Activated naive CD4-positive, alpha-beta T cell treated with anti-CD3 and anti-CD28 coated beads for 36 hours (primary cell): Measurements from ENCODE around the gene CDH3. TPM values are rescaled to one million over a fixed set of nuclear protein-coding genes. Genes with fewer than 3 reads are reported as not detected.

Experiments used
- CTCF ChIA-PET: fragments of 350-600 bp; sonication (Branson Sonifier 250); formaldehyde crosslinking; loops from one replicate; lab custom pipeline; 2021; ENCODE audit warnings: antibody characterized with exemption; lab: Charles Lee
- DNase-seq: peaks from one replicate; pipeline ENCODE4 v3.0.0-alpha.2; 2020
- H3K27ac Mint-ChIP-seq: one replicate; pipeline ENCODE4 v1.8.0; 2021; ENCODE audit warnings: mild to moderate bottlenecking, mixed read lengths
- H3K27me3 Mint-ChIP-seq: one replicate; pipeline ENCODE4 v1.8.0; 2021; ENCODE audit warnings: low read depth, mixed read lengths
- H3K36me3 Mint-ChIP-seq: one replicate; pipeline ENCODE4 v1.8.0; 2021; ENCODE audit warnings: low read depth, mixed read lengths
- H3K4me1 Mint-ChIP-seq: one replicate; pipeline ENCODE4 v1.8.0; 2021; ENCODE audit warnings: low read depth, mixed read lengths
- H3K4me3 Mint-ChIP-seq: one replicate; pipeline ENCODE4 v1.8.0; 2021; ENCODE audit warnings: mild to moderate bottlenecking, moderate library complexity, mixed read lengths
- H3K9me3 Mint-ChIP-seq: one replicate; pipeline ENCODE4 v1.8.0; 2021; ENCODE audit warnings: mixed read lengths
- intact Hi-C: fragments of 100-400 bp; cut with micrococcal nuclease; formaldehyde crosslinking; loops from one replicate; pipeline ENCODE4 v1.15.1; 2023
- total RNA-seq, 2 experiments: library from RNA; stranded (reverse); gene quantifications; one replicate each; pipeline ENCODE4 v1.2.3, GENCODE V29; 2021

CDH3 gene
- 10 to 100 TPM; 20.1 to 23.3 TPM for total RNA-seq

- intact Hi-C loops: loop anchor here (5.0 to 10.0 kb wide), 2 partner anchors 112 to 560 kb away; partner anchors contain the start of gene NFATC3
- H3K4me3 Mint-ChIP-seq: peak within 1 kb of the TSS; percentile 69
- H3K27me3 Mint-ChIP-seq: peaks cover 66% of the 10 kb centered on the region
- CTCF ChIA-PET: interaction anchor here (1.5 kb wide), 1 partner anchor 24 kb away, joined by 3 read pairs; no protein-coding TSS in a partner anchor
- H3K9me3 Mint-ChIP-seq: no peaks in the 10 kb centered on the region
- no peak within 1 kb of the TSS for H3K27ac Mint-ChIP-seq
- H3K4me1 Mint-ChIP-seq: peaks cover 31% of the 10 kb centered on the region
- H3K36me3 Mint-ChIP-seq: no peaks in the 10 kb centered on the region
- peak; percentile 46 for DNase-seq
Observed at GRCh38 chr16:68644715-68645493, at the start of gene CDH3. Gene CDH3 (plus strand): TSS chr16:68645310. CDS start chr16:68645380, 70 bp downstream.

- Mint-ChIP-seq H3K4me1 (no peaks in the 10 kb centered on the region), H3K27me3 (no peaks in the 10 kb centered on the region), H3K27ac (no peak overlapping the region), H3K4me3 (no peak overlapping the region), H3K9me3 (peaks cover 7% of the 10 kb centered on the region), H3K36me3 (no peaks in the 10 kb centered on the region)
- DNase-seq: no peak
- intact Hi-C loops: no loop called here
- CTCF ChIA-PET: no interaction called here
Observed at GRCh38 chr16:68596266-68596665, 48.8 kb upstream of the CDH3 start.

GRCh38 chr16:68599586-68599985, 45.5 kb upstream of the CDH3 start:
- CTCF ChIA-PET: interaction anchor here (0.6 to 1.3 kb wide), 3 partner anchors 9 to 404 kb away, joined by 3 to 5 read pairs (median 4); no protein-coding TSS in a partner anchor
- intact Hi-C loops: no loop called here
- Mint-ChIP-seq H3K9me3 (no peaks in the 10 kb centered on the region), H3K27me3 (no peaks in the 10 kb centered on the region), H3K27ac (no peak overlapping the region), H3K36me3 (no peaks in the 10 kb centered on the region), H3K4me3 (no peak overlapping the region), H3K4me1 (no peaks in the 10 kb centered on the region)
- no peak for DNase-seq

GRCh38 chr16:68605746-68606145, 39.4 kb upstream of the CDH3 start:
- no peak for DNase-seq
- no peak overlapping the region for H3K27ac Mint-ChIP-seq
- H3K4me3 Mint-ChIP-seq: no peak overlapping the region
- intact Hi-C loops: no loop called here
- no peaks in the 10 kb centered on the region for H3K4me1 Mint-ChIP-seq
- H3K27me3 Mint-ChIP-seq: no peaks in the 10 kb centered on the region
- no peaks in the 10 kb centered on the region for H3K36me3 Mint-ChIP-seq
- CTCF ChIA-PET: interaction anchor here (0.7 to 1.8 kb wide), 2 partner anchors 15 to 84 kb away, joined by 4 to 8 read pairs; no protein-coding TSS in a partner anchor
- no peaks in the 10 kb centered on the region for H3K9me3 Mint-ChIP-seq

- intact Hi-C loops: no loop called here
- CTCF ChIA-PET: no interaction called here
- no peaks in the 10 kb centered on the region for H3K36me3 Mint-ChIP-seq
- no peak for DNase-seq
- H3K27ac Mint-ChIP-seq: no peak overlapping the region
- H3K4me1 Mint-ChIP-seq: no peaks in the 10 kb centered on the region
- H3K27me3 Mint-ChIP-seq: no peaks in the 10 kb centered on the region
- H3K9me3 Mint-ChIP-seq: no peaks in the 10 kb centered on the region
- no peak overlapping the region for H3K4me3 Mint-ChIP-seq
Observed at GRCh38 chr16:68607443-68607842, 37.7 kb upstream of the CDH3 start.

GRCh38 chr16:68608330-68608729, 36.8 kb upstream of the CDH3 start:
- DNase-seq: no peak
- Mint-ChIP-seq H3K27me3 (no peaks in the 10 kb centered on the region), H3K27ac (no peak overlapping the region), H3K36me3 (no peaks in the 10 kb centered on the region), H3K9me3 (peaks cover 3% of the 10 kb centered on the region), H3K4me3 (no peak overlapping the region), H3K4me1 (no peaks in the 10 kb centered on the region)
- intact Hi-C loops: no loop called here
- CTCF ChIA-PET: interaction anchor here (0.7 kb wide), 1 partner anchor 79 kb away, joined by 3 read pairs; no protein-coding TSS in a partner anchor

- H3K4me1 Mint-ChIP-seq: no peaks in the 10 kb centered on the region
- H3K36me3 Mint-ChIP-seq: no peaks in the 10 kb centered on the region
- DNase-seq: no peak
- CTCF ChIA-PET: interaction anchor here (1.2 kb wide), 1 partner anchor 92 kb away, joined by 3 read pairs; no protein-coding TSS in a partner anchor
- H3K27me3 Mint-ChIP-seq: no peaks in the 10 kb centered on the region
- H3K4me3 Mint-ChIP-seq: no peak overlapping the region
- H3K27ac Mint-ChIP-seq: no peak overlapping the region
- peaks cover 8% of the 10 kb centered on the region for H3K9me3 Mint-ChIP-seq
- intact Hi-C loops: no loop called here
Observed at GRCh38 chr16:68612996-68613395, 32.1 kb upstream of the CDH3 start.

- H3K9me3 Mint-ChIP-seq: peaks cover 8% of the 10 kb centered on the region
- no peaks in the 10 kb centered on the region for H3K4me1 Mint-ChIP-seq
- intact Hi-C loops: no loop called here
- H3K36me3 Mint-ChIP-seq: no peaks in the 10 kb centered on the region
- no peak overlapping the region for H3K27ac Mint-ChIP-seq
- H3K4me3 Mint-ChIP-seq: no peak overlapping the region
- no peaks in the 10 kb centered on the region for H3K27me3 Mint-ChIP-seq
- no peak for DNase-seq
- CTCF ChIA-PET: interaction anchor here (0.6 to 1.4 kb wide), 2 partner anchors 15 to 27 kb away, joined by 5 to 6 read pairs; no protein-coding TSS in a partner anchor
Observed at GRCh38 chr16:68617734-68618133, 27.4 kb upstream of the CDH3 start.

- Mint-ChIP-seq H3K27ac (no peak overlapping the region), H3K36me3 (no peaks in the 10 kb centered on the region), H3K27me3 (peaks cover 4% of the 10 kb centered on the region), H3K4me1 (no peaks in the 10 kb centered on the region), H3K9me3 (peaks cover 2% of the 10 kb centered on the region), H3K4me3 (no peak overlapping the region)
- DNase-seq: no peak
- intact Hi-C loops: no loop called here
- CTCF ChIA-PET: no interaction called here
Observed at GRCh38 chr16:68626557-68626956, 18.6 kb upstream of the CDH3 start.

- intact Hi-C loops: no loop called here
- Mint-ChIP-seq H3K4me1 (no peaks in the 10 kb centered on the region), H3K27me3 (peaks cover 6% of the 10 kb centered on the region), H3K4me3 (no peak overlapping the region), H3K36me3 (no peaks in the 10 kb centered on the region), H3K9me3 (no peaks in the 10 kb centered on the region), H3K27ac (no peak overlapping the region)
- CTCF ChIA-PET: no interaction called here
- DNase-seq: no peak
Observed at GRCh38 chr16:68627951-68628425, 17.1 kb upstream of the CDH3 start.

- intact Hi-C loops: no loop called here
- CTCF ChIA-PET: no interaction called here
- Mint-ChIP-seq H3K36me3 (no peaks in the 10 kb centered on the region), H3K4me1 (no peaks in the 10 kb centered on the region), H3K27me3 (peaks cover 6% of the 10 kb centered on the region), H3K9me3 (no peaks in the 10 kb centered on the region), H3K27ac (no peak overlapping the region), H3K4me3 (no peak overlapping the region)
- DNase-seq: no peak
Observed at GRCh38 chr16:68629351-68629910, 15.7 kb upstream of the CDH3 start.

GRCh38 chr16:68636064-68636560, 9.0 kb upstream of the CDH3 start:
- Mint-ChIP-seq H3K27me3 (peaks cover 9% of the 10 kb centered on the region), H3K27ac (no peak overlapping the region)
- intact Hi-C loops: loop anchor here (2.0 kb wide), 1 partner anchor 33 kb away; no protein-coding TSS in a partner anchor

More at GRCh38 chr16:68636064-68636560, 9.0 kb upstream of the CDH3 start:
- H3K9me3 Mint-ChIP-seq: no peaks in the 10 kb centered on the region
- CTCF ChIA-PET: interaction anchor here (0.5 to 1.5 kb wide), 3 partner anchors 46 to 655 kb away, joined by 3 to 6 read pairs (median 3); no protein-coding TSS in a partner anchor
- H3K4me3 Mint-ChIP-seq: no peak overlapping the region
- no peak for DNase-seq
- no peaks in the 10 kb centered on the region for H3K36me3 Mint-ChIP-seq
- peaks cover 10% of the 10 kb centered on the region for H3K4me1 Mint-ChIP-seq
